GM23338 (cell line): ENCODE measurements around the gene TFDP1.

Source experiments
- POLR2AphosphoS5 ChIP-seq: IDR thresholded peaks from 2 replicates; pipeline ENCODE4 v1.6.1; 2016; ENCODE audit warnings: antibody characterized with exemption, low read depth
- TF ChIP-seq, protein P1 (sequence below): IDR thresholded peaks from one replicate; pipeline ENCODE4 v1.6.1; 2018; ENCODE audit warnings: antibody characterized with exemption; ENCODE audit not compliant: unreplicated experiment
- TF ChIP-seq, protein P2 (sequence below), 2 experiments: fragments of 200-600 bp in 1 of 2; sonication (generic) in 1 of 2; conservative IDR thresholded peaks; 2 replicates each; pipeline versions ENCODE4 v1.5.1 to v1.6.1; 2016 to 2017; ENCODE audit warnings: antibody characterized with exemption in 2 of 2, low read depth in 2 of 2, mild to moderate bottlenecking in 2 of 2, moderate library complexity in 1 of 2

DNA sequence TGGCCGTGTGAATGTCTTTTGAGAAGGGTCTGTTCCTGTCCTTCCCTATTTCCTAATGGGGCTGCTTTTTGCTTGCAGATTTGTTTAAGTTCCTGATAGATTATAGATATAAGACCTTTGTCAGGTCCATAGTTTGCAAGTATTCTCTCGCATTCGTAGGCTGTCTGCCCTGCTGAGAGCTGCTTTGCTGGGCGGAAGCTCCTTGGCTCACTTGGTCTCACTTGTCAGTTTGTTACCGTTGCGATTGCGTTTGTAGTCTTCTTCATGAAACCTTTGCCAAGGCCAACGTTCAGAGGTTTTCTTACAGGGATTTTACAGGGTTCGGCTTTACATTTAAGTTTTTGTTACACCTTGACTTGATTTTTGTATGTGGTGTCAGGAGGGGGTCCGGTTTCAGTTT lies 44.0 kb upstream of the TFDP1 start:
- TF ChIP-seq, protein P1, sequence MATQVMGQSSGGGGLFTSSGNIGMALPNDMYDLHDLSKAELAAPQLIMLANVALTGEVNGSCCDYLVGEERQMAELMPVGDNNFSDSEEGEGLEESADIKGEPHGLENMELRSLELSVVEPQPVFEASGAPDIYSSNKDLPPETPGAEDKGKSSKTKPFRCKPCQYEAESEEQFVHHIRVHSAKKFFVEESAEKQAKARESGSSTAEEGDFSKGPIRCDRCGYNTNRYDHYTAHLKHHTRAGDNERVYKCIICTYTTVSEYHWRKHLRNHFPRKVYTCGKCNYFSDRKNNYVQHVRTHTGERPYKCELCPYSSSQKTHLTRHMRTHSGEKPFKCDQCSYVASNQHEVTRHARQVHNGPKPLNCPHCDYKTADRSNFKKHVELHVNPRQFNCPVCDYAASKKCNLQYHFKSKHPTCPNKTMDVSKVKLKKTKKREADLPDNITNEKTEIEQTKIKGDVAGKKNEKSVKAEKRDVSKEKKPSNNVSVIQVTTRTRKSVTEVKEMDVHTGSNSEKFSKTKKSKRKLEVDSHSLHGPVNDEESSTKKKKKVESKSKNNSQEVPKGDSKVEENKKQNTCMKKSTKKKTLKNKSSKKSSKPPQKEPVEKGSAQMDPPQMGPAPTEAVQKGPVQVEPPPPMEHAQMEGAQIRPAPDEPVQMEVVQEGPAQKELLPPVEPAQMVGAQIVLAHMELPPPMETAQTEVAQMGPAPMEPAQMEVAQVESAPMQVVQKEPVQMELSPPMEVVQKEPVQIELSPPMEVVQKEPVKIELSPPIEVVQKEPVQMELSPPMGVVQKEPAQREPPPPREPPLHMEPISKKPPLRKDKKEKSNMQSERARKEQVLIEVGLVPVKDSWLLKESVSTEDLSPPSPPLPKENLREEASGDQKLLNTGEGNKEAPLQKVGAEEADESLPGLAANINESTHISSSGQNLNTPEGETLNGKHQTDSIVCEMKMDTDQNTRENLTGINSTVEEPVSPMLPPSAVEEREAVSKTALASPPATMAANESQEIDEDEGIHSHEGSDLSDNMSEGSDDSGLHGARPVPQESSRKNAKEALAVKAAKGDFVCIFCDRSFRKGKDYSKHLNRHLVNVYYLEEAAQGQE = no peak
- TF ChIP-seq, protein P2, sequence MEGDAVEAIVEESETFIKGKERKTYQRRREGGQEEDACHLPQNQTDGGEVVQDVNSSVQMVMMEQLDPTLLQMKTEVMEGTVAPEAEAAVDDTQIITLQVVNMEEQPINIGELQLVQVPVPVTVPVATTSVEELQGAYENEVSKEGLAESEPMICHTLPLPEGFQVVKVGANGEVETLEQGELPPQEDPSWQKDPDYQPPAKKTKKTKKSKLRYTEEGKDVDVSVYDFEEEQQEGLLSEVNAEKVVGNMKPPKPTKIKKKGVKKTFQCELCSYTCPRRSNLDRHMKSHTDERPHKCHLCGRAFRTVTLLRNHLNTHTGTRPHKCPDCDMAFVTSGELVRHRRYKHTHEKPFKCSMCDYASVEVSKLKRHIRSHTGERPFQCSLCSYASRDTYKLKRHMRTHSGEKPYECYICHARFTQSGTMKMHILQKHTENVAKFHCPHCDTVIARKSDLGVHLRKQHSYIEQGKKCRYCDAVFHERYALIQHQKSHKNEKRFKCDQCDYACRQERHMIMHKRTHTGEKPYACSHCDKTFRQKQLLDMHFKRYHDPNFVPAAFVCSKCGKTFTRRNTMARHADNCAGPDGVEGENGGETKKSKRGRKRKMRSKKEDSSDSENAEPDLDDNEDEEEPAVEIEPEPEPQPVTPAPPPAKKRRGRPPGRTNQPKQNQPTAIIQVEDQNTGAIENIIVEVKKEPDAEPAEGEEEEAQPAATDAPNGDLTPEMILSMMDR (conservative IDR thresholded peaks at IDR 0.05; ENCODE audit: low read depth in 2 of 2) = no peak
- no peak for TF ChIP-seq POLR2AphosphoS5
